HT1080 (cell line): Measurements from ENCODE around the gene LRP4. TPM values are rescaled to one million over a fixed set of nuclear protein-coding genes. Genes with fewer than 3 reads are reported as not detected.
"Not testable (repeated sequence)": the region's sequence is repeated elsewhere in the genome, so short reads cannot be mapped to it uniquely, and the experiment has no call there.

Experiments
- DNase-seq: peaks from one replicate; pipeline ENCODE4 v3.0.0-alpha.2; 2015; ENCODE audit warnings: low read depth
- total RNA-seq: library from RNA; depleted of rRNA; stranded (reverse); fragments of >200 nt; shearing (Covaris generic); gene quantifications from 2 replicates; pipeline ENCODE4 v1.2.3, GENCODE V29; 2014

LRP4 gene
- total RNA-seq, 1 experiment from 2014 or later: 2.1 TPM

- DNase-seq: not testable (repeated sequence)
These were observed 10.4 kb upstream of the LRP4 start for GRCh38 chr11:46928701-46929100.

GRCh38 chr11:46927928-46928327 is 9.6 kb upstream of the LRP4 start:
- not testable (repeated sequence) for DNase-seq

- DNase-seq: peak; percentile 97
These were observed 2.4 kb upstream of the LRP4 start for GRCh38 chr11:46920755-46921154.

- no peak for DNase-seq
These were observed 601 bp upstream of the LRP4 start for GRCh38 chr11:46918788-46919513.

- DNase-seq: no peak
These were observed 628 bp downstream of the LRP4 start for GRCh38 chr11:46917762-46918082.

- DNase-seq: no peak
These were observed 1.1 kb downstream of the LRP4 start for GRCh38 chr11:46917109-46917761.

GRCh38 chr11:46916286-46917108 is 1.9 kb downstream of the LRP4 start:
- DNase-seq: peak; percentile 62

GRCh38 chr11:46914910-46915309 is 3.4 kb downstream of the LRP4 start:
- no peak for DNase-seq

GRCh38 chr11:46914363-46914762 is 4.0 kb downstream of the LRP4 start:
- DNase-seq: peak; percentile 16

GRCh38 chr11:46913484-46913883 is 4.9 kb downstream of the LRP4 start:
- DNase-seq: no peak

- DNase-seq: no peak
These were observed 5.7 kb downstream of the LRP4 start for GRCh38 chr11:46912526-46913150.

GRCh38 chr11:46907606-46908005 is 10.7 kb downstream of the LRP4 start:
- no peak for DNase-seq

GRCh38 chr11:46906609-46907041 is 11.7 kb downstream of the LRP4 start:
- DNase-seq: no peak

- no peak for DNase-seq
These were observed 12.5 kb downstream of the LRP4 start for GRCh38 chr11:46905806-46906205.

GRCh38 chr11:46903846-46904245 is 14.5 kb downstream of the LRP4 start:
- DNase-seq: no peak

GRCh38 chr11:46902694-46903093 is 15.7 kb downstream of the LRP4 start:
- no peak for DNase-seq

GRCh38 chr11:46901156-46901555 is 17.2 kb downstream of the LRP4 start:
- no peak for DNase-seq

- DNase-seq: no peak
These were observed 18.1 kb downstream of the LRP4 start for GRCh38 chr11:46900091-46900746.

- DNase-seq: no peak
These were observed 18.8 kb downstream of the LRP4 start for GRCh38 chr11:46899501-46900025.

GRCh38 chr11:46898396-46899095 is 19.8 kb downstream of the LRP4 start:
- no peak for DNase-seq
